Measurements from ENCODE around the gene HSD17B10. TPM values are rescaled to one million over a fixed set of nuclear protein-coding genes. Genes with fewer than 3 reads are reported as not detected.
"Not testable (repeated sequence)": the region's sequence is repeated elsewhere in the genome, so short reads cannot be mapped to it uniquely, and the experiment has no call there.

HSD17B10 gene
- total RNA-seq, 6 experiments from 2014 or later = 78.0 to 94.9 (median 79.0) TPM

DNA sequence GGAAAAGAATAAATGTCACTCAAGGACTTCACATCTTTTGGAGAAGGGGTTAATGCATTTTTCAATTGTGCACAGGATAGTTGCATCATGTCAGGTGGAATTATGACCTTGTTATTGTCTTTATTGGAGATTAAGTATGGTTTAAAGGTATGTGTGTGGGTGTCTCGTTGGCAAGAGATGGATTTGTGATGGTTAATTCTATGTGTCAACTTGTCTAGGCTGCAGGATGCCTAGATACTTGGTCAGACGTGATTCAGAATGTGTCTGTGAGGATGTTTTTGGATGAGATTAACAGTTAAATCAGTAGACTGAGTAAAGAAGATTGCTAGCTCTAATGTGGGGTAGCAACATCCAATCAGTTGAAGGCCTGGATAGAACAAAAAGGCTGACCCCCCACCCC is 42.2 kb upstream of the HSD17B10 start:
- no peak overlapping the region for H3K27ac Mint-ChIP-seq
- no peak overlapping the region for H3K4me3 Mint-ChIP-seq
- H3K4me1 Mint-ChIP-seq (ENCODE audit: low read depth) = peaks cover 26% of the 10 kb centered on the region
- peaks cover 13% of the 10 kb centered on the region for H3K27me3 Mint-ChIP-seq (ENCODE audit: insufficient read depth)
- no peaks in the 10 kb centered on the region for H3K9me3 Mint-ChIP-seq
- TF ChIP-seq, protein P1, sequence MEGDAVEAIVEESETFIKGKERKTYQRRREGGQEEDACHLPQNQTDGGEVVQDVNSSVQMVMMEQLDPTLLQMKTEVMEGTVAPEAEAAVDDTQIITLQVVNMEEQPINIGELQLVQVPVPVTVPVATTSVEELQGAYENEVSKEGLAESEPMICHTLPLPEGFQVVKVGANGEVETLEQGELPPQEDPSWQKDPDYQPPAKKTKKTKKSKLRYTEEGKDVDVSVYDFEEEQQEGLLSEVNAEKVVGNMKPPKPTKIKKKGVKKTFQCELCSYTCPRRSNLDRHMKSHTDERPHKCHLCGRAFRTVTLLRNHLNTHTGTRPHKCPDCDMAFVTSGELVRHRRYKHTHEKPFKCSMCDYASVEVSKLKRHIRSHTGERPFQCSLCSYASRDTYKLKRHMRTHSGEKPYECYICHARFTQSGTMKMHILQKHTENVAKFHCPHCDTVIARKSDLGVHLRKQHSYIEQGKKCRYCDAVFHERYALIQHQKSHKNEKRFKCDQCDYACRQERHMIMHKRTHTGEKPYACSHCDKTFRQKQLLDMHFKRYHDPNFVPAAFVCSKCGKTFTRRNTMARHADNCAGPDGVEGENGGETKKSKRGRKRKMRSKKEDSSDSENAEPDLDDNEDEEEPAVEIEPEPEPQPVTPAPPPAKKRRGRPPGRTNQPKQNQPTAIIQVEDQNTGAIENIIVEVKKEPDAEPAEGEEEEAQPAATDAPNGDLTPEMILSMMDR (IDR thresholded peaks at IDR 0.05) = no peak
- peak; percentile 27 for DNase-seq
- no peaks in the 10 kb centered on the region; the same call in 1 of the 2 replicates for H3K36me3 Mint-ChIP-seq (ENCODE audit: low read depth)

DNA sequence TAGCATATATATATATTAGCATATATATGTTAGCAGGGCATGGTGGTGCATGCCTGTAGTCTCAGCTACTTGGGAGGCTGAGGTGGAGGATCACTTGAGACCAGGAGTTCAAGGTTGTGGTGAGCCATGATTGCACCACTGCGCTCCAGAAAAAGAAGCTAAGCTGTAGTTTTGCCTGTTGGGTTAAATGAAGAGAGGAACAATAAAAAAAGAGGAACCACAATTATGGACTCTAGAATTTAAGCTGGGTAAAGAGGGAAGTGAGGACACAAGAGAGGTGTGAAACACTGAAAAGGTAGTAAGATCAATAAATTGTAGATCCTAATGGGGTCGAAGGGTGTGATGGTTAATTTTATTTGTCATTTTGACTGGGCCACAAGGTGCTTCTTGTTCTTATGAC is 40.5 kb upstream of the HSD17B10 start:
- TF ChIP-seq, protein P1 (IDR thresholded peaks at IDR 0.05) = no peak
- Mint-ChIP-seq H3K4me3 (no peak overlapping the region), H3K4me1 (ENCODE audit: low read depth) (peaks cover 24% of the 10 kb centered on the region), H3K27ac (no peak overlapping the region), H3K36me3 (ENCODE audit: low read depth) (no peaks in the 10 kb centered on the region; the same call in 1 of the 2 replicates), H3K27me3 (ENCODE audit: insufficient read depth) (peaks cover 13% of the 10 kb centered on the region), H3K9me3 (no peaks in the 10 kb centered on the region)
- DNase-seq = no peak

DNA sequence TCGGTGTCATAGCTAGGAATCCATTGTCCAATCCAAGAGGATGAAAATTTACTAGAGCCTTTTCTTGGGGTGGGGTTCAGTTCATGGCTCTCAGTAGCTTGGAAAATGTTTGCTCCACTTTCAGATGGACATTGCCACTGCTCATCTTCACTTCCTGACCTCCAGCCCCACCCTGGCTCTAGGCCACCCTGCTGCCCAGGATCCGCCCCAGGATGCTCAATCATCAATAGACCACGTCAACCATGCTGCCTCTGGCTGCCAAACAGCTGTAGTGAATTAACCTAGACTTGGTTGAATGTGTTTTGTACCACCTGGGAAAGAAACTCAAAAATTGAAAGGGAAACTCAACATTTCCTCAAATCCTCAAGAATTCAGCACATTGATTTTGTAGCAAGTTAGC is 37.2 kb upstream of the HSD17B10 start:
- no peak overlapping the region for H3K27ac Mint-ChIP-seq
- H3K36me3 Mint-ChIP-seq (ENCODE audit: low read depth) = no peaks in the 10 kb centered on the region
- TF ChIP-seq, protein P1 (IDR thresholded peaks at IDR 0.05) = no peak
- H3K4me1 Mint-ChIP-seq (ENCODE audit: low read depth) = peaks cover 15% of the 10 kb centered on the region
- H3K27me3 Mint-ChIP-seq (ENCODE audit: insufficient read depth) = peaks cover 10% of the 10 kb centered on the region
- no peak overlapping the region for H3K4me3 Mint-ChIP-seq
- H3K9me3 Mint-ChIP-seq = no peaks in the 10 kb centered on the region
- DNase-seq = no peak

DNA sequence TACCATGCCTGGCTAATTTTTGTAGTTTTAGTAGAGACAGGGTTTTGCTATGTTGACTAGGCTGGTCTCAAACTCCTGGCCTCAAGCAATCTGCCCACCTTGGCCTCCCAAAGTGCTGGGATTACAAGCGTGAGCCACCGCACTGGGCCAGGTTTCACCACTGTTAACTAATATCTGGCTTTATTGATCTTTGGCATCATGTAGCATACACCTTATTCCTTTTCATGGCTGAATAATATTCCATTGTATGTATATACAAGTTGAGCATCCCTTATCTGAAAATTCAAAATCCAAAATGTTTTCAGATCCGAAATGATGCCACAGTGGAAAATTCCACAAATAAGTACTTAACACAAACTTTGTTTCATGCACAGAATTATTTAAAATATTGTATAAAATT is 34.5 kb upstream of the HSD17B10 start:
- H3K36me3 Mint-ChIP-seq (ENCODE audit: low read depth); H3K4me1 Mint-ChIP-seq (ENCODE audit: low read depth); DNase-seq; H3K9me3 Mint-ChIP-seq; H3K4me3 Mint-ChIP-seq; H3K27ac Mint-ChIP-seq: not testable (repeated sequence)
- H3K27me3 Mint-ChIP-seq (ENCODE audit: insufficient read depth) = peaks cover 12% of the 10 kb centered on the region

DNA sequence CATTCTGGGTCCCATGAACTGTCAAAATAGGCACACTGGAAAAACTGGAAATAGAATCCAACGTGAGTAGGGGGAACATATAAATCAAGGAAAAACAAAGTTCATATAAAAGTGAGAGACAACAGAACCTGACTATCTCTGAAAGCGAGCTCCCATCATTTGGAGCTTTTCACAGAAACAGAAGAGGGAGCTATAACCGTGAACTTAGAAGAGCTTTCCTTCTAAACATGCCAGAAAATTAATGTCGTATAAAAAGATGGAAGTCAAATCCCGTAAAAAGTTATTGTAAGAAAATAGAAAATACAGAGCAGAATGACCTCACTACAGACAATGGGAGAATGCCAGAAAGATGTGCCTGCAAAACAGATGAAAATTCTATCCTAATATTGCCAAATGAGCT is 23.9 kb upstream of the HSD17B10 start:
- H3K27ac Mint-ChIP-seq = no peak overlapping the region
- no peaks in the 10 kb centered on the region for H3K9me3 Mint-ChIP-seq
- TF ChIP-seq, protein P1 (IDR thresholded peaks at IDR 0.05) = peak; percentile 52; the same call in 1 of the 2 replicates
- no peaks in the 10 kb centered on the region for H3K36me3 Mint-ChIP-seq (ENCODE audit: low read depth)
- H3K4me1 Mint-ChIP-seq (ENCODE audit: low read depth) = peaks cover 25% of the 10 kb centered on the region
- peaks cover 9% of the 10 kb centered on the region for H3K27me3 Mint-ChIP-seq (ENCODE audit: insufficient read depth)
- H3K4me3 Mint-ChIP-seq = peak overlapping the region; percentile 41; the same call in 1 of the 2 replicates
- DNase-seq = peak; percentile 29

DNA sequence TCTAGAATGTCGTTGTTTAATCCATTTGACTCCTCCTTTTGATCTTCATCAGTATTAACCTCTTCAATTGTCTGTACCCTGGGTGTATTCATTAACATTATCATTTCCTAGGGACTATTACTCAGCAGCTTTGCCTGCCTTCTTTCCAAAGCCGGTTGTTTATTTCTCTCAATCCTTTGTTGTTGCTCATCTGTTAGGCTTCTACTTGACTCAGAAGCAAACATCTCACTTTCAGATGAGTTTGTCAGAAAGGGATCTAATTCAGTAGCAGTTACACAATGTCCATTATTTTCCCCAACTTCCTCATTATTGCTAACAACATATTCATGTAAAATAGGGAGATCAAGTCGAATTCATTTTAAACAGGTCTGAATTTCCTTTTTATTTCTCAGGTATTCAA is 22.1 kb upstream of the HSD17B10 start:
- Mint-ChIP-seq H3K27me3 (ENCODE audit: insufficient read depth) (peaks cover 6% of the 10 kb centered on the region), H3K36me3 (ENCODE audit: low read depth) (no peaks in the 10 kb centered on the region), H3K9me3 (no peaks in the 10 kb centered on the region), H3K4me3 (peak overlapping the region; percentile 41), H3K27ac (peak overlapping the region; percentile 88), H3K4me1 (ENCODE audit: low read depth) (peaks cover 25% of the 10 kb centered on the region)
- TF ChIP-seq, protein P1 (IDR thresholded peaks at IDR 0.05) = no peak
- peak; percentile 73 for DNase-seq
